SK-N-SH (cell line): ENCODE data around the gene PRR20G. TPM values are rescaled to one million over a fixed set of nuclear protein-coding genes. Genes with fewer than 3 reads are reported as not detected.
"Not testable (repeated sequence)": the region's sequence is repeated elsewhere in the genome, so short reads cannot be mapped to it uniquely, and the experiment has no call there.

ENCODE experiments used
- CTCF ChIA-PET: fragments of 300-600, 350-600 bp; formaldehyde crosslinking; extraction: SDS; loops from one replicate; lab custom pipeline; 2021; lab: Yijun Ruan, JAX
- POLR2A ChIA-PET: fragments of 350-600 bp; sonication (Branson Sonifier 250); formaldehyde crosslinking; extraction: SDS; loops from one replicate; lab custom pipeline; 2020; ENCODE audit warnings: antibody characterized with exemption, inconsistent platforms; lab: Yijun Ruan, JAX
- DNase-seq: peaks from one replicate; pipeline ENCODE4 v3.0.0; 2012
- H2AFZ ChIP-seq: fragments of 200-600 bp; sonication (generic); 2 replicates; pipeline ENCODE4 v1.8.1; 2016; ENCODE audit warnings: antibody characterized with exemption, mild to moderate bottlenecking, low read depth
- H3F3A ChIP-seq: fragments of 200-600 bp; sonication (generic); replicated peaks from 2 replicates; pipeline ENCODE3; 2016; ENCODE audit warnings: antibody characterized with exemption, mild to moderate bottlenecking; ENCODE audit not compliant: insufficient read depth
- H3K27ac ChIP-seq, 2 experiments: fragments of 200-500 bp in 1 of 2; fragments of 200-600 bp in 1 of 2; sonication (Bioruptor generic) in 1 of 2; sonication (generic), shearing (Covaris generic) in 1 of 2; 2 replicates each; pipeline versions ENCODE4 v1.5.1 to v1.6.1; 2014 to 2016; ENCODE audit warnings: low read depth in 2 of 2, inconsistent platforms in 1 of 2, low read length in 1 of 2, mild to moderate bottlenecking in 1 of 2, mixed read lengths in 1 of 2
- H3K27me3 ChIP-seq: fragments of 200-600 bp; sonication (generic), shearing (Covaris generic); 2 replicates; pipeline ENCODE4 v1.6.1; 2016; ENCODE audit warnings: mixed run types; ENCODE audit not compliant: insufficient read depth
- H3K36me3 ChIP-seq, 2 experiments: fragments of 200-500 bp in 1 of 2; fragments of 200-600 bp in 1 of 2; sonication (Bioruptor generic) in 1 of 2; sonication (generic) in 1 of 2; replicated peaks in 1 of 2; 2 replicates each; pipeline versions ENCODE3 to v1.5.1; 2014 to 2016; ENCODE audit warnings: low read length in 1 of 2, mild to moderate bottlenecking in 1 of 2; ENCODE audit not compliant: insufficient read depth in 2 of 2, control insufficient read depth in 1 of 2
- H3K4me1 ChIP-seq, 2 experiments: fragments of 200-500 bp in 1 of 2; fragments of 200-600 bp in 1 of 2; sonication (Bioruptor generic) in 1 of 2; sonication (generic), shearing (Covaris generic) in 1 of 2; 2 replicates each; pipeline versions ENCODE4 v1.5.1 to v1.6.1; 2014 to 2016; ENCODE audit warnings: low read depth in 1 of 2, low read length in 1 of 2, mixed run types in 1 of 2; ENCODE audit not compliant: insufficient read depth in 2 of 2, control insufficient read depth in 1 of 2
- H3K4me2 ChIP-seq: fragments of 200-600 bp; sonication (generic), shearing (Covaris generic); 2 replicates; pipeline ENCODE4 v1.6.1; 2017; ENCODE audit warnings: mixed run types
- H3K4me3 ChIP-seq, 2 experiments: fragments of 200-500 bp in 1 of 2; fragments of 200-600 bp in 1 of 2; sonication (Bioruptor generic) in 1 of 2; sonication (generic), shearing (Covaris generic) in 1 of 2; 2 replicates each; pipeline versions ENCODE4 v1.5.1 to v1.8.1; 2014 to 2016; ENCODE audit warnings: low read depth in 2 of 2, inconsistent platforms in 1 of 2, low read length in 1 of 2, mild to moderate bottlenecking in 1 of 2, mixed read lengths in 1 of 2, moderate library complexity in 1 of 2
- H3K79me2 ChIP-seq: fragments of 200-600 bp; sonication (generic); 2 replicates; pipeline ENCODE4 v1.8.1; 2017; ENCODE audit warnings: mild to moderate bottlenecking; ENCODE audit not compliant: insufficient read depth
- H3K9ac ChIP-seq: fragments of 200-600 bp; sonication (generic); 2 replicates; pipeline ENCODE4 v1.6.1; 2017; ENCODE audit warnings: mixed run types
- H3K9me2 ChIP-seq: fragments of 200-600 bp; sonication (generic); 2 replicates; pipeline ENCODE4 v1.6.1; 2017; ENCODE audit warnings: mixed run types
- H3K9me3 ChIP-seq: fragments of 200-600 bp; sonication (generic); 2 replicates; pipeline ENCODE4 v1.6.1; 2017; ENCODE audit warnings: mixed run types, mild to moderate bottlenecking, moderate library complexity
- H4K20me1 ChIP-seq: fragments of 200-600 bp; sonication (generic); 2 replicates; pipeline ENCODE4 v1.6.1; 2017; ENCODE audit warnings: mild to moderate bottlenecking, mixed run types; ENCODE audit not compliant: insufficient read depth
- ELF1 ChIP-seq: IDR thresholded peaks from 2 replicates; pipeline ENCODE4 v1.4.0; 2012
- EP300 ChIP-seq, 2 experiments: IDR thresholded peaks; 2 replicates each; pipeline versions ENCODE4 v1.4.0 to v1.6.1; 2012; ENCODE audit warnings: borderline replicate concordance in 1 of 2, low read depth in 1 of 2, low read length in 1 of 2
- EZH2phosphoT487 ChIP-seq: fragments of 200-600 bp; sonication (generic); IDR thresholded peaks from 2 replicates; pipeline ENCODE4 v1.6.1; 2017; ENCODE audit warnings: low read depth, mixed run types, mild to moderate bottlenecking, antibody characterized with exemption, moderate library complexity, borderline replicate concordance
- FOSL2 ChIP-seq: IDR thresholded peaks from 2 replicates; pipeline ENCODE4 v1.4.0; 2012; ENCODE audit warnings: low read depth, mild to moderate bottlenecking, moderate library complexity, borderline replicate concordance
- FOXJ3 ChIP-seq: sonication (generic); formaldehyde crosslinking; IDR thresholded peaks from 2 replicates; pipeline ENCODE4 v1.5.1; 2020; ENCODE audit warnings: mild to moderate bottlenecking, missing genetic modification reagents
- GATA2 ChIP-seq: sonication (generic); formaldehyde crosslinking; IDR thresholded peaks from 2 replicates; pipeline ENCODE4 v1.5.0; 2020; ENCODE audit warnings: mild to moderate bottlenecking, missing genetic modification reagents
- NFIC ChIP-seq: IDR thresholded peaks from 2 replicates; pipeline ENCODE4 v1.4.0; 2012; ENCODE audit warnings: borderline replicate concordance
- NRF1 ChIP-seq: IDR thresholded peaks from 2 replicates; pipeline ENCODE4 v1.6.1; 2012; ENCODE audit warnings: low read depth, mild to moderate bottlenecking, low read length
- RFX5 ChIP-seq: IDR thresholded peaks from 2 replicates; pipeline ENCODE4 v1.6.1; 2012; ENCODE audit warnings: mild to moderate bottlenecking, improper control_type of control experiment, low read length
- SMC3 ChIP-seq: IDR thresholded peaks from 2 replicates; pipeline ENCODE4 v1.6.1; 2012; ENCODE audit warnings: low read depth, low read length, improper control_type of control experiment
- TCF12 ChIP-seq: IDR thresholded peaks from 2 replicates; pipeline ENCODE4 v1.4.0; 2012
- TEAD4 ChIP-seq: IDR thresholded peaks from 2 replicates; pipeline ENCODE4 v1.4.0; 2012; ENCODE audit warnings: mild to moderate bottlenecking, borderline replicate concordance; ENCODE audit not compliant: insufficient read depth
- YY1 ChIP-seq: IDR thresholded peaks from 2 replicates; pipeline ENCODE4 v1.4.0; 2012; ENCODE audit warnings: low read depth, mild to moderate bottlenecking
- WGBS: methylation state at CpG from one replicate; pipeline ENCODE4 v1.1.6; 2017; ENCODE audit warnings: low lambda C conversion rate; 5-methylcytosine and 5-hydroxymethylcytosine counted together
- polyA plus RNA-seq, 3 experiments: library from polyadenylated mRNA; depleted of rRNA; stranded (reverse); fragments of >200 nt; gene quantifications; 2 replicates each; pipeline ENCODE4 v1.2.3, GENCODE V29; 2012
- TF ChIP-seq, protein P1 (sequence below): fragments of 150-350 bp; IDR thresholded peaks from 2 replicates; pipeline ENCODE4 v1.6.1; 2017; ENCODE audit warnings: antibody characterized with exemption, low read length, low read depth, borderline replicate concordance

PRR20G gene
- polyA plus RNA-seq, 1 of the 3 experiments (the other 2 are of a cell fraction), result not detected

GRCh38 chr3:127312818-127313217 is 25.0 kb upstream of the PRR20G start:
- no peaks in the 10 kb centered on the region for H3K9me2 ChIP-seq
- no peak overlapping the region for H3K27ac ChIP-seq
- WGBS, result 2% methylated on average over 3 of the region's 3 CpGs
- H2AFZ ChIP-seq, result no peak overlapping the region
- no peak overlapping the region for H3K4me2 ChIP-seq
- H3F3A ChIP-seq, result no peaks in the 10 kb centered on the region
- POLR2A ChIA-PET, result no interaction called here
- no peak overlapping the region for H3K4me3 ChIP-seq
- no peaks in the 10 kb centered on the region for H3K79me2 ChIP-seq
- H3K27me3 ChIP-seq, result no peaks in the 10 kb centered on the region
- CTCF ChIA-PET, result no interaction called here
- peak; percentile 39 for TF ChIP-seq GATA2 (CRISPR knock-in tag)
- TF ChIP-seq FOSL2, result no peak
- TF ChIP-seq, all 33 proteins: peak for 1
- DNase-seq, result no peak
- Histone ChIP-seq H3K9ac (no peak overlapping the region), H3K4me1 (peaks cover 0 to 3% of the 10 kb centered on the region in 2 experiments; a peak in 2 of 4 replicates), H3K9me3 (no peaks in the 10 kb centered on the region), H4K20me1 (no peaks in the 10 kb centered on the region), H3K36me3 (no peaks in the 10 kb centered on the region)

- not testable (repeated sequence) for H3K36me3 ChIP-seq, H3K9me2 ChIP-seq, DNase-seq, H3K79me2 ChIP-seq, H3K9me3 ChIP-seq, H3K4me3 ChIP-seq, H3F3A ChIP-seq, H3K27ac ChIP-seq, H3K4me2 ChIP-seq, H4K20me1 ChIP-seq, H3K27me3 ChIP-seq, H3K9ac ChIP-seq, H2AFZ ChIP-seq
- ChIA-PET POLR2A (interaction anchor here (1.2 kb wide), 1 partner anchor 26 kb away, joined by 3 read pairs; no protein-coding TSS in a partner anchor), CTCF (interaction anchor here (1.0 kb wide), 1 partner anchor 148 kb away, joined by 5 read pairs; no protein-coding TSS in a partner anchor)
- peaks cover 0 to 30% of the 10 kb centered on the region in 2 experiments; a peak in 2 of 4 replicates for H3K4me1 ChIP-seq
- WGBS, result 8% methylated on average over 2 of the region's 28 CpGs
Measured at GRCh38 chr3:127308821-127309220, 21.0 kb upstream of the PRR20G start.

GRCh38 chr3:127307916-127308315 is 20.1 kb upstream of the PRR20G start:
- TF ChIP-seq FOXJ3 (no peak), YY1 (no peak), TEAD4 (no peak), SMC3 (no peak), TCF12 (no peak), FOSL2 (no peak), EP300 (IDR thresholded peaks at IDR 0.05; ENCODE audit: borderline replicate concordance in 1 of 2, low read depth in 1 of 2, low read length in 1 of 2) (no peak), EZH2phosphoT487 (no peak), RFX5 (no peak), ELF1 (no peak), NFIC (no peak), NRF1 (no peak)
- TF ChIP-seq, protein P1, sequence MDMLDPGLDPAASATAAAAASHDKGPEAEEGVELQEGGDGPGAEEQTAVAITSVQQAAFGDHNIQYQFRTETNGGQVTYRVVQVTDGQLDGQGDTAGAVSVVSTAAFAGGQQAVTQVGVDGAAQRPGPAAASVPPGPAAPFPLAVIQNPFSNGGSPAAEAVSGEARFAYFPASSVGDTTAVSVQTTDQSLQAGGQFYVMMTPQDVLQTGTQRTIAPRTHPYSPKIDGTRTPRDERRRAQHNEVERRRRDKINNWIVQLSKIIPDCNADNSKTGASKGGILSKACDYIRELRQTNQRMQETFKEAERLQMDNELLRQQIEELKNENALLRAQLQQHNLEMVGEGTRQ, result no peak
- H3K79me2 ChIP-seq, result no peaks in the 10 kb centered on the region
- peaks cover 0 to 34% of the 10 kb centered on the region in 2 experiments; a peak in 2 of 4 replicates for H3K4me1 ChIP-seq
- POLR2A ChIA-PET, result no interaction called here
- no peak overlapping the region for H2AFZ ChIP-seq
- no peak for DNase-seq
- H3K9ac ChIP-seq, result no peak overlapping the region
- H3K27me3 ChIP-seq, result no peaks in the 10 kb centered on the region; the same call in 1 of the 2 replicates
- no peaks in the 10 kb centered on the region for H3F3A ChIP-seq
- no peak overlapping the region for H3K4me3 ChIP-seq
- H3K27ac ChIP-seq, result no peak overlapping the region
- CTCF ChIA-PET, result interaction anchor here (0.9 to 1.4 kb wide), 3 partner anchors 16 to 149 kb away, joined by 3 to 5 read pairs (median 4); no protein-coding TSS in a partner anchor
- H3K36me3 ChIP-seq, result no peaks in the 10 kb centered on the region
- no peak overlapping the region for H3K4me2 ChIP-seq
- H3K9me3 ChIP-seq, result no peaks in the 10 kb centered on the region
- no peaks in the 10 kb centered on the region for H4K20me1 ChIP-seq
- H3K9me2 ChIP-seq, result no peaks in the 10 kb centered on the region
- WGBS, result 46% methylated on average over 4 of the region's 4 CpGs
